Gastrocnemius medialis (tissue), 4 donors: ENCODE measurements around the gene SMARCB1.

Experiments used
- CTCF ChIP-seq, 5 experiments: fragments of 450-650 bp in 3 of 5; fragments of 200-600 bp in 2 of 5; sonication (generic) in 2 of 5; IDR thresholded peaks in 4 of 5; conservative IDR thresholded peaks in 1 of 5; 1 replicate in 4 of 5; 2 replicates in 1 of 5; pipeline ENCODE4 v1.5.1; 2016 to 2019; ENCODE audit warnings: antibody characterized with exemption in 5 of 5, mild to moderate bottlenecking in 3 of 5, moderate library complexity in 3 of 5
- POLR2A ChIP-seq, 2 donors: fragments of 450-650 bp; IDR thresholded peaks; one replicate each; pipeline ENCODE4 v1.6.1; 2017; ENCODE audit warnings: antibody characterized with exemption in 2 of 2, mild to moderate bottlenecking in 2 of 2, moderate library complexity in 2 of 2

- no peak for TF ChIP-seq CTCF (IDR thresholded peaks at IDR 0.05 in 4 of 5, conservative IDR thresholded peaks at IDR 0.05 in 1 of 5)
- TF ChIP-seq POLR2A (IDR thresholded peaks at IDR 0.05) = no peak
These were observed 59.3 kb downstream of the SMARCB1 start for GRCh38 chr22:23846081-23846469.
